ENCODE measurements around the gene CSNK2A1.

DNA sequence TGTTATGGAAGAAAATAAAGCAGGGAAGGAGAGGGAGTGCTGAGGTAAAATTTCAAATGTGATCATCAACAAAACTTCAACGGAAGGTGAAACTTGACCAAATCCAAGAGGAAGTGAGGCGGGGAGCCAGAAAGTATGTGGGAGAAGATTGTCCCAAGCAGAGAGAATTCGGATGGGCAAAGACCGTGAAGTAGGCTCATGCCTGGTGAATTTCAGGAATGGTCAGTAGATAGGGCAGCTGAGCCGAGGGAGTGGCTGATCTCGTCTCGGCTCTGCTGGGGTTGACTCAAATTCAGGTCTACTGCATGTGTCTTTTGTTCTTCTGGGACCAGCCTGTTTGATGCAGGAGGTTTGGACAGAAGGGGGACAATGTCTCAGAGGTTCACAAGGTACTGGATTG lies 7.0 kb upstream of the CSNK2A1 start:
- TF ChIP-seq POLR2A (IDR thresholded peaks at IDR 0.05) = no peak
- TF ChIP-seq, protein P1, sequence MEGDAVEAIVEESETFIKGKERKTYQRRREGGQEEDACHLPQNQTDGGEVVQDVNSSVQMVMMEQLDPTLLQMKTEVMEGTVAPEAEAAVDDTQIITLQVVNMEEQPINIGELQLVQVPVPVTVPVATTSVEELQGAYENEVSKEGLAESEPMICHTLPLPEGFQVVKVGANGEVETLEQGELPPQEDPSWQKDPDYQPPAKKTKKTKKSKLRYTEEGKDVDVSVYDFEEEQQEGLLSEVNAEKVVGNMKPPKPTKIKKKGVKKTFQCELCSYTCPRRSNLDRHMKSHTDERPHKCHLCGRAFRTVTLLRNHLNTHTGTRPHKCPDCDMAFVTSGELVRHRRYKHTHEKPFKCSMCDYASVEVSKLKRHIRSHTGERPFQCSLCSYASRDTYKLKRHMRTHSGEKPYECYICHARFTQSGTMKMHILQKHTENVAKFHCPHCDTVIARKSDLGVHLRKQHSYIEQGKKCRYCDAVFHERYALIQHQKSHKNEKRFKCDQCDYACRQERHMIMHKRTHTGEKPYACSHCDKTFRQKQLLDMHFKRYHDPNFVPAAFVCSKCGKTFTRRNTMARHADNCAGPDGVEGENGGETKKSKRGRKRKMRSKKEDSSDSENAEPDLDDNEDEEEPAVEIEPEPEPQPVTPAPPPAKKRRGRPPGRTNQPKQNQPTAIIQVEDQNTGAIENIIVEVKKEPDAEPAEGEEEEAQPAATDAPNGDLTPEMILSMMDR (IDR thresholded peaks at IDR 0.05) = no peak
